GM13977 (cell line): Measurements from ENCODE around the gene CLBA1.

Experiments used
- DNase-seq: peaks from one replicate; pipeline ENCODE4 v3.0.0; 2012; ENCODE audit warnings: low spot score
- CTCF ChIP-seq: IDR thresholded peaks from 2 replicates; pipeline ENCODE4 v1.5.1; 2012; ENCODE audit warnings: mild to moderate bottlenecking, control low read depth; ENCODE audit not compliant: insufficient read depth; ENCODE audit errors: extremely low read depth, missing control alignments
- in situ Hi-C: fragments of 300-500 bp; cut with MboI; formaldehyde crosslinking; loops from one replicate; pipeline ENCODE4 v1.12.0; 2022; ENCODE audit warnings: low sequenced_read_pairs, low pct_unique_long_range_greater_than_20kb, mixed read lengths, inconsistent platforms; ENCODE audit not compliant: unreplicated experiment

CLBA1 gene

DNA sequence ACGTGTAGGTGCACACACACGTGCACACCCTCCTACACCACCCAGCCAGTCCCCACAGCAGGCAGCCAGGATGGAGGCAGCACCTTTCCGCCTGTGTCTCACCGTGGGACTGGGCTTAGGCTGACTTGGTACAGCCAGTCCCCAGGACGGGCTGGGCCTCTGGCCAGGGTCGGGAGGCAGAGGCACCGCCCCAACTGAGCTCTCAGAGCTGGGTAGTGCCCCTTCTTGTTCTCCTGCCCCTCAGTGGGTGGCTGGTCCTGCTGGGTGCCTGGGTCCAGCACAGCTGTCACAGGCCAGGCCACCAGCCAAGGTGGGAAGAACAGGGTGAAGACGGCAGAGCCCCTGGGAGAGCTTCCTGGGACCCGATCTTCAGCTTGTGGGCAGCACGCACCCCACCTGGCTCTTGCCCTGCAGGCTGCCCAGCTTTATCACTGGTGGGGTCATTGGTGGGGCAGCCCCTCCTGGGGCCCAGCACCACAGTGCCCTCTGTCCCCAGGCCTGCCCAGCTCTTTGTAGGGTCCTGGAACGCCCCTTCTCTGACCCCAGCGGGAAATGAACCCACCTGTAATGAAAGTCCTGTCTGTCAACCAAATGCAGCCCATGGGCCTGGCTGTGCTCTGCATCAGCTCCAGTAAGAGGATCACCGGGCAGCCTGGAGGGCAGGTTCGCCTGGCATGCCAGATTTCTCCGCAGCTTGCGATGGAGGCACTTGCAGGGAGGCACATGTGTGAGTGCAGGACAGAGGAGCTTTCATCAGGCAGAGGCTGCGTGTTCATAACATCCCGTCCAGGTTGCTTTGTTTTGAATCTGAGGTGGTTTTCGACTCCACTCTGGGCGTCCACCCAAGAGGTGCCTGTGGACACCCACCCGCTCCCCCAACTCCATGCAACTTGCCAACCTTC is 20.6 kb downstream of the CLBA1 start:
- DNase-seq, result no peak
- TF ChIP-seq CTCF, result no peak
- in situ Hi-C loops, result no loop called here

GRCh38 chr14:105006831-105007592 is 21.4 kb downstream of the CLBA1 start:
- DNase-seq, result no peak
- in situ Hi-C loops, result no loop called here
- no peak for TF ChIP-seq CTCF

- in situ Hi-C loops, result no loop called here
- DNase-seq, result no peak
- TF ChIP-seq CTCF, result no peak
Observed at GRCh38 chr14:105007593-105008264, 22.1 kb downstream of the CLBA1 start.

DNA sequence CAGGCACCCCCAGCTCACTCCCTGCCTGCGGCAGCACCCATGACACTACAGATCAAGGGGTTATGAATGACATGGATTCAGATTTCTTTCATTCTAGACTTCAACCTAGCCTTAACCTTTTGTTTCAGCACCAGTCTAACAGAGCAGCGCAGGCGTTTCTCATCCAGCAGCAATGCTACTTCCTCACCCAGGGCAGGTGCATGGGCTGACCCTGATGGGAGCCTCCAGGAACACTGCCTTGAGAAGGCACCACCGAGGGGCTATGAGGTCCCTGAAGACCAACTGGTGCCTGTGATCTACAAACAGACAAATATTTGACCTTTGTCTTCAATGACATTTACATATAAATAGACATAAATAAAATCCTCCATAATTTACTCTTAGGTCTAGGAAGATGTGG is 24.5 kb downstream of the CLBA1 start:
- no peak for TF ChIP-seq CTCF
- in situ Hi-C loops, result no loop called here
- DNase-seq, result no peak

GRCh38 chr14:105010891-105011291 is 25.3 kb downstream of the CLBA1 start:
- in situ Hi-C loops, result no loop called here
- TF ChIP-seq CTCF, result no peak

DNA sequence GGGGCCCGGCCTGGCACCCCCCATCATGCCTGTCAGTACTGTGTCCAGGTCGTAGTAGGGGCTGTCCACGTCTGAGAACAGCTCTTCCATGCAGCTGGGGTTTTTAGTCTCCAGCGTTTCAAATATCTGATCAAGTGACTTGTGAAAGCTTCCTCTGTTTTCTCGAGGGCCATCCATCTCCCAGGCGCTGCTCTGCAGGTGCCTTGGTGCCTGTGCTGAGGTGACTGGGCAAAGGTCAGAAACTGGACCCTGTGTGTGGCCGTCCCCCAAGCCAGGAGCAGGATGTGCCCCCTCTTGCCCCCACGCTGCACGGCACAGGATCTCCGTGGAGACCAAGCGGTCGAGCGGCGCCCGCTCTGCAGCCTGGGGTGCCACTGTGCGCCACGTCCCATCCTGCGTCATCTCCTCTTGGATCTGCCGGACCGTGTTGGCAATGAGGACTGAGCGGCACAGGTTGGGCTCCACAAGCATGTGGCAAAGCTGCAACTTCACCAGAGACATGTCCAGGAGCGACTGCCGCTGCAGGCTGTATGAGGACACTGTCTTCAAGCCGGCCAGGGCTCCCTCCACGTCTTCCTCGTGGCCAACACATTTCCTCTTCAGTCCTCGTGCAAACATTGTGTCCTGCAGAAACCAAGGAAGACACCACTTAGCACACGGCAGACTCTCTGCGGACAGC is 25.9 kb downstream of the CLBA1 start:
- no peak for TF ChIP-seq CTCF
- in situ Hi-C loops, result no loop called here
- no peak for DNase-seq

More at GRCh38 chr14:105010891-105011291, 25.3 kb downstream of the CLBA1 start:
- no peak for DNase-seq
